HepG2 (cell line): ENCODE measurements around the gene NOC3L.

ENCODE experiments used
- CC2D1A ChIP-seq: sonication (generic); formaldehyde crosslinking; IDR thresholded peaks from 2 replicates; pipeline ENCODE4 v1.8.1; 2023; ENCODE audit warnings: mild to moderate bottlenecking, missing genetic modification reagents
- ETV6 ChIP-seq: sonication (generic); formaldehyde crosslinking; conservative IDR thresholded peaks from 2 replicates; pipeline ENCODE4 v1.4.0; 2020; ENCODE audit warnings: missing genetic modification reagents
- GTF2F1 ChIP-seq: fragments of 150-350 bp; IDR thresholded peaks from 2 replicates; pipeline ENCODE4 v1.6.1; 2014; ENCODE audit warnings: low read length
- KLF13 ChIP-seq: sonication (generic); formaldehyde crosslinking; IDR thresholded peaks from 2 replicates; pipeline ENCODE4 v1.4.0; 2020; ENCODE audit warnings: mild to moderate bottlenecking, missing genetic modification reagents
- POLR2A ChIP-seq, 2 experiments: IDR thresholded peaks; 2 replicates each; pipeline ENCODE4 v1.6.1; 2011; ENCODE audit warnings: low read depth in 2 of 2, low read length in 2 of 2, mild to moderate bottlenecking in 1 of 2, moderate library complexity in 1 of 2; ENCODE audit not compliant: insufficient read depth in 1 of 2
- TFAP4 ChIP-seq: sonication (generic); IDR thresholded peaks from 2 replicates; pipeline ENCODE4 v1.6.1; 2016; ENCODE audit warnings: low read depth, borderline replicate concordance
- ZBTB7A ChIP-seq: sonication (generic); formaldehyde crosslinking; IDR thresholded peaks from 2 replicates; pipeline ENCODE4 v1.8.0; 2022; ENCODE audit warnings: mild to moderate bottlenecking, missing genetic modification reagents

GRCh38 chr10:94397549-94398370, 35.0 kb upstream of the NOC3L start:
- TF ChIP-seq TFAP4 (no peak), ETV6 (CRISPR knock-in tag) (no peak), GTF2F1 (no peak), POLR2A (IDR thresholded peaks at IDR 0.05; ENCODE audit: insufficient read depth in 1 of 2, low read depth in 2 of 2, low read length in 2 of 2) (no peak), ZBTB7A (CRISPR knock-in tag) (no peak), CC2D1A (CRISPR knock-in tag) (no peak), KLF13 (CRISPR knock-in tag) (no peak)
